ENCODE data around the gene RYR3.

The RYR3 gene

DNA sequence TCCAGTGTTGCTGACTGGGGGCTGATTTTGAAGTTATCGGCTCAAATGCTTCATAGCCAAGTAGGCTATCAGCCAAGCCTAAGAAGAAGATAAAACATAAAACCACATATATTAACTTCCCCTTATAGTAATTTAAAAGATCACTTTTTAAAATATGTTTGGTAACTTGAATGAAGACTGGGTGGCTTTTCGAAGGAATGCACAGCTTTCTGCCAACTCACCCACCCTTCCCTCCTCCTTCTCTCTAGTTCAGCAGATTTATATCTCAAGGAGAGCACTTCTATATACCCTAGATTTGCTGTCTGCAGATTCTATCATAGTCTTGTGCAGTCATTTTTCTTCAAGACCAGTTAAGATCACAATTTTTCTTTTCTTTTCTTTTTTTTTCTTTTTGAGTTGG, 468.1 kb downstream of the RYR3 start:
- Histone ChIP-seq H3K27me3 (ENCODE audit: low read depth, low read length) (peaks cover 17% of the 10 kb centered on the region; the same call in 1 of the 2 replicates), H3K79me2 (ENCODE audit: low read length) (no peaks in the 10 kb centered on the region), H3K4me3 (ENCODE audit: low read length) (no peak overlapping the region), H4K20me1 (ENCODE audit: insufficient read depth, low read length) (no peaks in the 10 kb centered on the region), H2AFZ (ENCODE audit: low read depth, low read length) (no peak overlapping the region), H3K9me3 (ENCODE audit: insufficient read depth, low read length) (no peaks in the 10 kb centered on the region), H3K27ac (ENCODE audit: low read length) (no peak overlapping the region), H3K4me2 (ENCODE audit: low read length) (no peak overlapping the region), H3K4me1 (ENCODE audit: low read length) (peaks cover 11% of the 10 kb centered on the region), H3K36me3 (replicated peaks; ENCODE audit: low read depth, low read length) (no peaks in the 10 kb centered on the region), H3K9ac (ENCODE audit: low read length) (no peak overlapping the region)
- no peak for TF ChIP-seq EZH2phosphoT487 (IDR thresholded peaks at IDR 0.05; ENCODE audit: low read depth)
- TF ChIP-seq, protein P1, sequence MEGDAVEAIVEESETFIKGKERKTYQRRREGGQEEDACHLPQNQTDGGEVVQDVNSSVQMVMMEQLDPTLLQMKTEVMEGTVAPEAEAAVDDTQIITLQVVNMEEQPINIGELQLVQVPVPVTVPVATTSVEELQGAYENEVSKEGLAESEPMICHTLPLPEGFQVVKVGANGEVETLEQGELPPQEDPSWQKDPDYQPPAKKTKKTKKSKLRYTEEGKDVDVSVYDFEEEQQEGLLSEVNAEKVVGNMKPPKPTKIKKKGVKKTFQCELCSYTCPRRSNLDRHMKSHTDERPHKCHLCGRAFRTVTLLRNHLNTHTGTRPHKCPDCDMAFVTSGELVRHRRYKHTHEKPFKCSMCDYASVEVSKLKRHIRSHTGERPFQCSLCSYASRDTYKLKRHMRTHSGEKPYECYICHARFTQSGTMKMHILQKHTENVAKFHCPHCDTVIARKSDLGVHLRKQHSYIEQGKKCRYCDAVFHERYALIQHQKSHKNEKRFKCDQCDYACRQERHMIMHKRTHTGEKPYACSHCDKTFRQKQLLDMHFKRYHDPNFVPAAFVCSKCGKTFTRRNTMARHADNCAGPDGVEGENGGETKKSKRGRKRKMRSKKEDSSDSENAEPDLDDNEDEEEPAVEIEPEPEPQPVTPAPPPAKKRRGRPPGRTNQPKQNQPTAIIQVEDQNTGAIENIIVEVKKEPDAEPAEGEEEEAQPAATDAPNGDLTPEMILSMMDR (IDR thresholded peaks at IDR 0.05; ENCODE audit: low read depth, low read length): no peak

DNA sequence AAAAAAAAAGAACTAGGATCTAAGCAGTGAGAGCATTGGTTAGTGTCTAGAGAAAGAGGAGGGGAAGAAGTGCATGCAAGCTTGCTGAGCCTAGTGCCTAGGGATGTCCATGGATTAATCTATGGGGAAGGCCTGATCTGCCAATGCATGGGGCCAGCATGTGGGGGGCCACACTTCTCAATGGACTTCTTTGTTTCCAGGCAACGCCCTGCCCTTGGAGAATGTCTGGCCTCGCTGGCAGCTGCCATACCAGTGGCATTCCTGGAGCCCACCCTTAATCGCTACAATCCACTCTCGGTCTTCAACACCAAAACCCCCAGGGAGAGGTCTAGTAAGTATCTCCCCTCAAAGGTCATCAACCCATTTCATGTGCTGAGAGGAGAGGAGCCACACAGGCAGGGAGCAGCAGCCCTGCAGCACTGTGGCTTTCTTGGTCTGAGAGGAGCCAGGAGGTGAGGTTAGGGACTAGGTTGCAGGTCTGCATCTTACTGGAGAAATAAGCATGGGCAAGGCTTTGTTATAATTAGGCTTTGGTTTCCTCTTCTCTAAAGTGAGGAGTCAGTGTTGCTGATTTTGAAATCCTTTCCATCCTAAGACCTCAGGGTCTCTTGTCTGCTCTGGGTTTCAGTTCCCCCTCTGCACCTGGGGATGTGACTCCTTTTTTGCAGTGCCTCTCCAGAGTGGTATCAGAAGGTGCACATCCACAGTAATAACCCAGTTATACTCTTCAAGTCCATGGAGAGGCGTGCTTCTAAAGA, 469.4 kb downstream of the RYR3 start:
- H3K27ac ChIP-seq (ENCODE audit: low read length): no peak overlapping the region

DNA sequence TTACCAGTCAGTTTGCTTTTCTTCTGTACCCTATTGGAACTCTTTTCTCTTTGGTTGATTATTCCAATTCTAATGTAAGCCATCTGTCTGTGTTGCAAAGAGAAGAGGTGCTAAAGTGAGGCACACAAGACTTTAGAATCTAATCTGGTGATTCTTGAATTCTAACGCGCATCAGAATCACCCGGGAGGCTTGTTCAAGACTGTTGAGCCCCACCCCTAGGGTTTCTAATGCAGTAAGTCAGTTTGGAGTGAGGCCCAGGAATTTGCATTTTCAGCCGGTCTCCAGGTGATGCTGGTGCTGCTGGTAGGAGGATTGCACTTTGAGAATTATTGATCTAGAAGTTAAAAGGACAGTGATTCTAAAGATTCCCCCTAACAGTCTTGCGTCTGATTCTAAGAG, 472.2 kb downstream of the RYR3 start:
- H3K4me3 ChIP-seq (ENCODE audit: low read length): no peak overlapping the region
- H3K9ac ChIP-seq (ENCODE audit: low read length): no peak overlapping the region
- TF ChIP-seq, protein P1 (IDR thresholded peaks at IDR 0.05; ENCODE audit: low read depth, low read length): no peak
- TF ChIP-seq EZH2phosphoT487 (IDR thresholded peaks at IDR 0.05; ENCODE audit: low read depth): no peak
- no peak overlapping the region for H2AFZ ChIP-seq (ENCODE audit: low read depth, low read length)
- H3K9me3 ChIP-seq (ENCODE audit: insufficient read depth, low read length): no peaks in the 10 kb centered on the region
- no peaks in the 10 kb centered on the region for H3K79me2 ChIP-seq (ENCODE audit: low read length)
- no peak overlapping the region for H3K4me2 ChIP-seq (ENCODE audit: low read length)
- H3K27me3 ChIP-seq (ENCODE audit: low read depth, low read length): no peaks in the 10 kb centered on the region; the same call in 1 of the 2 replicates
- H3K27ac ChIP-seq (ENCODE audit: low read length): no peak overlapping the region
- H3K36me3 ChIP-seq (replicated peaks; ENCODE audit: low read depth, low read length): no peaks in the 10 kb centered on the region
- no peaks in the 10 kb centered on the region for H4K20me1 ChIP-seq (ENCODE audit: insufficient read depth, low read length)
- peaks cover 11% of the 10 kb centered on the region for H3K4me1 ChIP-seq (ENCODE audit: low read length)

More for the DNA sequence above, 469.4 kb downstream of the RYR3 start:
- Histone ChIP-seq H3K27me3 (ENCODE audit: low read depth, low read length) (peaks cover 7% of the 10 kb centered on the region; the same call in 1 of the 2 replicates), H3K79me2 (ENCODE audit: low read length) (no peaks in the 10 kb centered on the region), H3K4me3 (ENCODE audit: low read length) (no peak overlapping the region), H3K9me3 (ENCODE audit: insufficient read depth, low read length) (no peaks in the 10 kb centered on the region), H3K4me2 (ENCODE audit: low read length) (peak overlapping the region; percentile 42), H3K4me1 (ENCODE audit: low read length) (peaks cover 11% of the 10 kb centered on the region), H3K36me3 (replicated peaks; ENCODE audit: low read depth, low read length) (no peaks in the 10 kb centered on the region), H3K9ac (ENCODE audit: low read length) (no peak overlapping the region), H2AFZ (ENCODE audit: low read depth, low read length) (no peak overlapping the region), H4K20me1 (ENCODE audit: insufficient read depth, low read length) (no peaks in the 10 kb centered on the region)
- no peak for TF ChIP-seq EZH2phosphoT487 (IDR thresholded peaks at IDR 0.05; ENCODE audit: low read depth)
- TF ChIP-seq, protein P1 (IDR thresholded peaks at IDR 0.05; ENCODE audit: low read depth, low read length): 0 out of 2 replicates have a peak, but pooled peaks have one; percentile 5

DNA sequence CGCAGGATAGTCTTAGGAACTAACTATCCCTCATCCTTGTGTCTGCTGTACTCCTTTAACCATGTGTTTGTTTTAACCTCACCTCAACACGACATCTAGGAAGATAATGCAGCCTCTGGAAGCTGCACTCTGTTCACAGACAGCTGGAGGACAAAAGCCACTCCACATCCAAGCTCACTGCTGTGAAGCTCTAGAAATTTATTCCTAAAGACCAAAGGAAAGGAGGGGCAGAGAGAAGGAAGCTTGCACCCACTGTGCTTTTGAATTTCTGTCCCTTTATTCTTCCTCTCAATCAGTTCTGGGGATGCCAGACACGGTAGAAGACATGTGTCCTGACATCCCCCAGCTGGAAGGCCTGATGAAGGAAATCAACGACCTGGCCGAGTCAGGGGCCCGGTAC, 474.6 kb downstream of the RYR3 start:
- H3K79me2 ChIP-seq (ENCODE audit: low read length): no peaks in the 10 kb centered on the region
- no peak overlapping the region for H3K4me3 ChIP-seq (ENCODE audit: low read length)
- no peaks in the 10 kb centered on the region for H4K20me1 ChIP-seq (ENCODE audit: insufficient read depth, low read length)
- H3K4me2 ChIP-seq (ENCODE audit: low read length): no peak overlapping the region
- H3K9me3 ChIP-seq (ENCODE audit: insufficient read depth, low read length): no peaks in the 10 kb centered on the region
- no peak overlapping the region for H3K9ac ChIP-seq (ENCODE audit: low read length)
- H2AFZ ChIP-seq (ENCODE audit: low read depth, low read length): no peak overlapping the region
- peaks cover 5% of the 10 kb centered on the region for H3K4me1 ChIP-seq (ENCODE audit: low read length)
- no peaks in the 10 kb centered on the region; the same call in 1 of the 2 replicates for H3K27me3 ChIP-seq (ENCODE audit: low read depth, low read length)
- TF ChIP-seq, protein P1 (IDR thresholded peaks at IDR 0.05; ENCODE audit: low read depth, low read length): no peak
- TF ChIP-seq EZH2phosphoT487 (IDR thresholded peaks at IDR 0.05; ENCODE audit: low read depth): no peak
- H3K36me3 ChIP-seq (replicated peaks; ENCODE audit: low read depth, low read length): no peaks in the 10 kb centered on the region
- H3K27ac ChIP-seq (ENCODE audit: low read length): no peak overlapping the region

Measured in OCI-LY3 (cell line).